PC-3 (cell line): ENCODE results near the gene INMT.

ENCODE experiments used
- CTCF ChIP-seq: fragments of 300-600 bp; sonication (generic); conservative IDR thresholded peaks from 2 replicates; pipeline ENCODE4 v1.5.1; 2017; ENCODE audit warnings: antibody characterized with exemption, low read depth, mild to moderate bottlenecking, low read length
- EZH2 ChIP-seq: fragments of 300-600 bp; sonication (generic); IDR thresholded peaks from one replicate; pipeline ENCODE4 v1.6.1; 2017; ENCODE audit warnings: antibody characterized with exemption, mild to moderate bottlenecking, low read length; ENCODE audit not compliant: unreplicated experiment

- TF ChIP-seq CTCF (no peak), EZH2 (no peak)
Measured at GRCh38 chr7:30732606-30733005, 19.3 kb upstream of the INMT start.
